22Rv1 (cell line): ENCODE data around the gene LARP4.

ENCODE experiments used
- H3K27ac ChIP-seq: fragments of 450-650 bp; 2 replicates; pipeline ENCODE4 v1.5.1; 2017
- CTCF ChIP-seq: fragments of 450-650 bp; IDR thresholded peaks from 2 replicates; pipeline ENCODE4 v1.5.1; 2017; ENCODE audit warnings: mild to moderate bottlenecking
- ZFX ChIP-seq: fragments of 450-650 bp; IDR thresholded peaks from 2 replicates; pipeline ENCODE4 v1.6.1; 2017; ENCODE audit warnings: antibody characterized with exemption, borderline replicate concordance

LARP4 gene

GRCh38 chr12:50400638-50401499 is at the start of gene LARP4:
TSS of gene LARP4 (plus strand) at chr12:50400885. CDS start at chr12:50401011, 126 bp downstream.
- peak within 1 kb of the TSS; percentile 96 for H3K27ac ChIP-seq
- 0 out of 2 replicates have a peak, but pooled peaks have one; percentile 26 for TF ChIP-seq ZFX
- TF ChIP-seq CTCF = no peak

- no peak for TF ChIP-seq ZFX
- TF ChIP-seq CTCF = no peak
- no peak overlapping the region for H3K27ac ChIP-seq
Measured at GRCh38 chr12:50351120-50352043, 49.3 kb upstream of the LARP4 start.

GRCh38 chr12:50353404-50353803 is 47.3 kb upstream of the LARP4 start:
- no peak overlapping the region for H3K27ac ChIP-seq
- no peak for TF ChIP-seq CTCF
- TF ChIP-seq ZFX = no peak

- H3K27ac ChIP-seq = no peak overlapping the region
- TF ChIP-seq ZFX (no peak), CTCF (no peak)
Measured at GRCh38 chr12:50353869-50354593, 46.7 kb upstream of the LARP4 start.

GRCh38 chr12:50354908-50355307 is 45.8 kb upstream of the LARP4 start:
- H3K27ac ChIP-seq = no peak overlapping the region
- no peak for TF ChIP-seq ZFX
- no peak for TF ChIP-seq CTCF

GRCh38 chr12:50355365-50355764 is 45.3 kb upstream of the LARP4 start:
- no peak for TF ChIP-seq ZFX
- H3K27ac ChIP-seq = no peak overlapping the region

- TF ChIP-seq ZFX (no peak), CTCF (no peak)
- H3K27ac ChIP-seq = no peak overlapping the region
Measured at GRCh38 chr12:50362671-50363070, 38.0 kb upstream of the LARP4 start.
